Activated CD4-positive, alpha-beta memory T cell treated with anti-CD3 and anti-CD28 coated beads, Interleukin-2, amount 10 ng/mL, durations not matched to agents 7 days and 5 days (primary cell): ENCODE data around the gene MAT1A. TPM values are rescaled to one million over a fixed set of nuclear protein-coding genes. Genes with fewer than 3 reads are reported as not detected.
"Not testable (repeated sequence)": the region's sequence is repeated elsewhere in the genome, so short reads cannot be mapped to it uniquely, and the experiment has no call there.

Experiments
- CTCF ChIA-PET: fragments of 350-600 bp; sonication (Branson Sonifier 250); formaldehyde crosslinking; loops from one replicate; lab custom pipeline; 2021; ENCODE audit warnings: antibody characterized with exemption, inconsistent platforms; lab: Charles Lee
- POLR2A ChIA-PET: fragments of 350-600 bp; sonication (Branson Sonifier 250); formaldehyde crosslinking; loops from one replicate; lab custom pipeline; 2021; ENCODE audit warnings: antibody characterized with exemption; lab: Charles Lee
- DNase-seq: peaks from one replicate; pipeline ENCODE4 v3.0.0-alpha.2; 2020
- H3K27ac Mint-ChIP-seq: one replicate; pipeline ENCODE4 v1.8.0; 2021; ENCODE audit warnings: mild to moderate bottlenecking, mixed read lengths
- H3K27me3 Mint-ChIP-seq: one replicate; pipeline ENCODE4 v1.8.0; 2021; ENCODE audit warnings: mixed read lengths
- H3K36me3 Mint-ChIP-seq: one replicate; pipeline ENCODE4 v1.8.0; 2021; ENCODE audit warnings: low read depth, mixed read lengths
- H3K4me1 Mint-ChIP-seq: one replicate; pipeline ENCODE4 v1.8.0; 2021; ENCODE audit warnings: mixed read lengths
- H3K4me3 Mint-ChIP-seq: one replicate; pipeline ENCODE4 v1.8.0; 2021; ENCODE audit warnings: mild to moderate bottlenecking, mixed read lengths
- H3K9me3 Mint-ChIP-seq: one replicate; pipeline ENCODE4 v1.8.0; 2021; ENCODE audit warnings: mixed read lengths
- total RNA-seq, 2 experiments: library from RNA; stranded (reverse); gene quantifications; one replicate each; pipeline ENCODE4 v1.2.3, GENCODE V29; 2021

MAT1A gene
- total RNA-seq, 2 experiments from 2014 or later, result not detected

- Mint-ChIP-seq H3K36me3 (no peaks in the 10 kb centered on the region), H3K27me3 (peaks cover 3% of the 10 kb centered on the region), H3K27ac (no peak overlapping the region), H3K4me3 (no peak overlapping the region), H3K9me3 (no peaks in the 10 kb centered on the region), H3K4me1 (no peaks in the 10 kb centered on the region)
- DNase-seq, result no peak
- POLR2A ChIA-PET, result no interaction called here
- CTCF ChIA-PET, result no interaction called here
These were observed 24.1 kb upstream of the MAT1A start for GRCh38 chr10:80313523-80313922.

- POLR2A ChIA-PET, H3K4me3 Mint-ChIP-seq, H3K36me3 Mint-ChIP-seq, H3K4me1 Mint-ChIP-seq, DNase-seq, H3K27ac Mint-ChIP-seq, H3K9me3 Mint-ChIP-seq, CTCF ChIA-PET: not testable (repeated sequence)
- H3K27me3 Mint-ChIP-seq, result peaks cover 11% of the 10 kb centered on the region
These were observed 16.5 kb upstream of the MAT1A start for GRCh38 chr10:80305989-80306388.

GRCh38 chr10:80296942-80297341 lies 7.5 kb upstream of the MAT1A start:
- no peak overlapping the region for H3K4me3 Mint-ChIP-seq
- no peak for DNase-seq

GRCh38 chr10:80292607-80293239 lies 3.3 kb upstream of the MAT1A start:
- CTCF ChIA-PET, result no interaction called here
- Mint-ChIP-seq H3K4me3 (no peak overlapping the region), H3K9me3 (peaks cover 2% of the 10 kb centered on the region), H3K27ac (no peak overlapping the region), H3K27me3 (peaks cover 26% of the 10 kb centered on the region), H3K36me3 (no peaks in the 10 kb centered on the region), H3K4me1 (no peaks in the 10 kb centered on the region)
- DNase-seq, result no peak
- POLR2A ChIA-PET, result no interaction called here

More at GRCh38 chr10:80296942-80297341, 7.5 kb upstream of the MAT1A start:
- ChIA-PET CTCF (no interaction called here), POLR2A (no interaction called here)
- Mint-ChIP-seq H3K9me3 (peaks cover 13% of the 10 kb centered on the region), H3K27me3 (peaks cover 17% of the 10 kb centered on the region), H3K27ac (no peak overlapping the region), H3K4me1 (no peaks in the 10 kb centered on the region), H3K36me3 (no peaks in the 10 kb centered on the region)

- ChIA-PET POLR2A (no interaction called here), CTCF (no interaction called here)
- Mint-ChIP-seq H3K4me3 (no peak overlapping the region), H3K36me3 (no peaks in the 10 kb centered on the region), H3K4me1 (no peaks in the 10 kb centered on the region), H3K27ac (no peak overlapping the region), H3K9me3 (no peaks in the 10 kb centered on the region), H3K27me3 (peaks cover 32% of the 10 kb centered on the region)
- DNase-seq, result no peak
These were observed 1.2 kb upstream of the MAT1A start for GRCh38 chr10:80290474-80291220.

- CTCF ChIA-PET, result no interaction called here
These were observed 609 bp downstream of the MAT1A start for GRCh38 chr10:80288849-80289248.

GRCh38 chr10:80284522-80284921 lies 4.9 kb downstream of the MAT1A start:
- H3K27ac Mint-ChIP-seq, result no peak overlapping the region

More at GRCh38 chr10:80288849-80289248, 609 bp downstream of the MAT1A start:
- no peaks in the 10 kb centered on the region for H3K4me1 Mint-ChIP-seq
- POLR2A ChIA-PET, result no interaction called here
- DNase-seq, result no peak
- H3K4me3 Mint-ChIP-seq, result no peak overlapping the region
- peaks cover 28% of the 10 kb centered on the region for H3K27me3 Mint-ChIP-seq
- H3K27ac Mint-ChIP-seq, result no peak overlapping the region
- no peaks in the 10 kb centered on the region for H3K36me3 Mint-ChIP-seq
- H3K9me3 Mint-ChIP-seq, result no peaks in the 10 kb centered on the region

GRCh38 chr10:80283536-80284199 lies 5.8 kb downstream of the MAT1A start:
- ChIA-PET CTCF (no interaction called here), POLR2A (no interaction called here)
- no peak overlapping the region for H3K27ac Mint-ChIP-seq
- no peak overlapping the region for H3K4me3 Mint-ChIP-seq
- H3K27me3 Mint-ChIP-seq, result peaks cover 12% of the 10 kb centered on the region
- H3K9me3 Mint-ChIP-seq, result no peaks in the 10 kb centered on the region
- H3K36me3 Mint-ChIP-seq, result no peaks in the 10 kb centered on the region
- DNase-seq, result no peak
- no peaks in the 10 kb centered on the region for H3K4me1 Mint-ChIP-seq

More at GRCh38 chr10:80284522-80284921, 4.9 kb downstream of the MAT1A start:
- POLR2A ChIA-PET, result no interaction called here
- CTCF ChIA-PET, result no interaction called here
- H3K27me3 Mint-ChIP-seq, result peaks cover 18% of the 10 kb centered on the region
- H3K36me3 Mint-ChIP-seq, result no peaks in the 10 kb centered on the region
- DNase-seq, result no peak
- no peak overlapping the region for H3K4me3 Mint-ChIP-seq
- no peaks in the 10 kb centered on the region for H3K9me3 Mint-ChIP-seq
- H3K4me1 Mint-ChIP-seq, result no peaks in the 10 kb centered on the region

GRCh38 chr10:80283119-80283518 lies 6.3 kb downstream of the MAT1A start:
- no peak for DNase-seq
- Mint-ChIP-seq H3K27me3 (peaks cover 12% of the 10 kb centered on the region), H3K36me3 (no peaks in the 10 kb centered on the region), H3K4me1 (no peaks in the 10 kb centered on the region), H3K27ac (no peak overlapping the region), H3K4me3 (no peak overlapping the region), H3K9me3 (no peaks in the 10 kb centered on the region)
- POLR2A ChIA-PET, result no interaction called here
- CTCF ChIA-PET, result no interaction called here

- Mint-ChIP-seq H3K4me1 (no peaks in the 10 kb centered on the region), H3K27ac (no peak overlapping the region), H3K4me3 (no peak overlapping the region), H3K27me3 (peaks cover 9% of the 10 kb centered on the region), H3K36me3 (no peaks in the 10 kb centered on the region), H3K9me3 (no peaks in the 10 kb centered on the region)
- DNase-seq, result no peak
- ChIA-PET POLR2A (no interaction called here), CTCF (no interaction called here)
These were observed 7.4 kb downstream of the MAT1A start for GRCh38 chr10:80281784-80282765.

GRCh38 chr10:80281292-80281691 lies 8.2 kb downstream of the MAT1A start:
- H3K9me3 Mint-ChIP-seq, result no peaks in the 10 kb centered on the region
- peaks cover 4% of the 10 kb centered on the region for H3K27me3 Mint-ChIP-seq
- POLR2A ChIA-PET, result no interaction called here

GRCh38 chr10:80280071-80280800 lies 9.2 kb downstream of the MAT1A start:
- no peak overlapping the region for H3K27ac Mint-ChIP-seq
- DNase-seq, result peak; percentile 3
- ChIA-PET POLR2A (no interaction called here), CTCF (no interaction called here)
- H3K27me3 Mint-ChIP-seq, result no peaks in the 10 kb centered on the region
- H3K4me3 Mint-ChIP-seq, result no peak overlapping the region
- H3K4me1 Mint-ChIP-seq, result no peaks in the 10 kb centered on the region
- H3K36me3 Mint-ChIP-seq, result no peaks in the 10 kb centered on the region
- H3K9me3 Mint-ChIP-seq, result no peaks in the 10 kb centered on the region

More at GRCh38 chr10:80281292-80281691, 8.2 kb downstream of the MAT1A start:
- DNase-seq, result peak; percentile 14
- no peak overlapping the region for H3K27ac Mint-ChIP-seq
- no peaks in the 10 kb centered on the region for H3K4me1 Mint-ChIP-seq
- H3K4me3 Mint-ChIP-seq, result no peak overlapping the region
- H3K36me3 Mint-ChIP-seq, result no peaks in the 10 kb centered on the region
- CTCF ChIA-PET, result no interaction called here
